Measurements from ENCODE around the gene ACTG1.
A peak's percentile ranks its signal among the peaks of the same experiment; 100 is the strongest.

ACTG1 gene

DNA sequence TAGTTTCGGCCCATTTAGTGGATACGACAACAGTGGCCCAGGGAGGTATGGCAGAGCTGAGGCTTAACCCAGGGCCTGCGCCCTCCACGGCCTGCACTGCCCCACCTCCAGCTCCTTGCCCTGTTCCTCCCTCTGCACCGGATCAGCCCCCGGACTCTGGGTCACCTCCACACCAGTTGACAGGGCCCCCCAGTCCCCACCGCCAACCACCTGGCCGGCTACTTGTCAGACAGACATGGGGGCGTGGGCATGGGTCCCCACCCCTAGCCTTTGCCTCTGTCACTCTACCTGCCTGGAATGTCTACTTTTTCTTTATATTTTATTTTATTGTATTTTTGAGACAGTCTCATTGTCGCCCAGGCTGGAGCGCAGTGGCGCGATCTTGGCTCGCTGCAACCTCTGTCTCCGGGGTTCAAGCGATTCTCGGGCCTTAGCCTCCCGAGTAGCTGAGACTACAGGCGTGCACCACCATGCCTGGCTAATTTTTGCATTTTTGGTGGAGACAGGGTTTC, 3.0 kb upstream of the ACTG1 start:
- no peak for DNase-seq

DNA sequence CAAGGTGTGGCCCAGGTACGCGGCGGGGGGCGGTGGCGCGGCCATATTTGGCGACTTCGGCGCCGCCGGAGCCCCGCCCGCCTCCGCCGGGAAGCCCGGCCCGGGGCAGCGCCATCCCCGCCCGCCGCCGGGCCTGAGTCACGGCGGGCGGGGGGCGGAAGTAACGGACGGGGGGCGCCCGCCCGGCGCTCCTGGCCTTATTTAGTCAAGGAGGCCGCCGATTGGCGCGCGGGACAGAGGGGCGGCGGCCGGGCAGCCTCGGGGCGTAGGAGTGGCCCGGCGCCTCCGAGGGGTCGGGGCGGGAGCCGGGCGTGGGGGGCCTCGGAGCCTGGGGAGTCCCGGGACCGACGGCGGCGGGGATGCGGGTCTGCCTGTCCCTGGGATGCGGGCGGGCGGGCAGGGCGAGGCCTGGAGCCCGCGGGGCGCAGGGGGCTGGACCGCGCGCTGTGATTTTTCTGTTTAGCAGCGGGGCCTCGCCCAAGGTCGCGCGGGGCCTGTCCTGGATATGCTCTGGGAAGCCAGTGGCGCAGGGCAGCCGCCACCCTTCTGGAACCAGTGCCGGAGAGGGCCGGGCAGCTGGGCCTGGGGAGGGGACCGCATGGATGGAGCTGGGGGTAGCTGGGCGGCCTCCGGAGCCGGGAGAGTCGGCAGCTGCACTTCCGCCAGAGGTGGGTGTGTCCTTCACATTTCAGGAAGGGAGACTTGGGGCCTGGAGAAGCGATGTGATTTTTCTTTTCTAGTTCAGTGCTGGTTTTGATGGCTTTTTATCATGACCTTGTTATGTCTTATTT, 2.3 kb upstream of the ACTG1 start:
- peak; percentile 80 to 82 for DNase-seq

DNA sequence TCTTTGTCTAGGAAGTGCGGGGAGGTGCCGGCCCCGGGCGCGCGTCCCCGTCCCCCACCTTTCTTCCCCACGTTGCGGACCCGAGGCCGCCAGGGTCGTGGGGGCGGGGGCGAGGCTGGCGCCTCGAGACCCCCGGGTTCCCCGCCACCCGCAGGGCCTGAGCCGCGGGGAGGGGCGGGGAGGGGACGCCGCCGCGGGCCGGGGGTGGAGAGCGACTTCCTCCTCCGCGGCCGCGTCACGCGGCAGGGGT, 1.8 kb upstream of the ACTG1 start:
- no peak for DNase-seq

DNA sequence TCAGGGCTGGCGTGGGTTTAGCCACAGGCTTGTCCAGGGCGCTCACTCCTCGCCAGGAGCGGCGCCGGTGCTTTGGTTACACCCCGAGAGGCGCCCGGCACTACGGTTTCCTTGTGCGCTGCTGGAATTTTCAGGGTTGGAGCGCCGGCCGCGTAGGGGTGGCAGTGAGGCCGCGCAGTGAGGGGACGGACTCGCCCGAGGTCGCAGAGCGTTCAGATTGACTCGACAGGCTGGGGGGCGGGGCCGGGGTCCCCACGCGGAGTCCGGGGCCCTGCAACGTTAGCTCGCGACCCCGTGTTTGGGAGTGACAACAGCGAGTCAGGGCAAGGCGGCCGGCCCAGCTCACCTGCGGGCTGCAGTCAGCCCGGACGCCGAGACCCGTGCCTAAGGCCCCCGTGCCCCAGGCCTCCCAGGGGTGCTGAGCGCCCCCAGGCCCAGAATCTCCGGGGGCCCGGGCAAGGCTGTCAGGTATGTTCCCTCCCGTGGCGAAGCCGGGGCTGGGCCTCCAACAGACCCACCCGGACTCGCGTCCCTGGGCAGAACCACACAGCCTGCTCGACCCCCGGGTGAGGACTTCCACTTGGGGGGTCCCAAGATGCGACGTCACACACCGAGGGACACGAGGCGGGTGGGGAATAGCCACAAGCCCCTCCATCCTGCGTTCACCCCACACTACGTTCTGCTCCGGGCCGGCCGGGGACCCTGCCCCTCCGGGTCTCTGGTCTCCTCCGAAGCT, 1.3 kb upstream of the ACTG1 start:
- peak in 1 of 2 experiments; percentile 45 for DNase-seq

DNA sequence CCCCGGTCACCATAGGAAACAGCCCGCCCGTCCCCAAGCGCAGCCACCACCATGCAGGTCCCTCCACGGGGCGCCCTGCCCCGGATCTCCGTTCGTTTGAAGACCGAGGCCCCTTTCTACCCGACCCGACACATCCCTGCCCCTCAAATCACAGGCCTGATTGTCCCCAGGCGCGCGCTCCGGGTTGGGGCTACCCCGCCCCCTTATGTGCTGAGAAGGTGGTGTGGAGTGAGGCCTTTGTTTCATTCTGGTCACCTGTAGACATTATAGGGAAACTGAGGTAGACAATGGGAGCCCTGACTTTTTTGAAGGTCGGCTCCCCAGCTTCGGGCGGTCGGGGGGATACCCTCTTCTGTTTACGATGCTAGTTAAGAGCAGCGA, 763 bp upstream of the ACTG1 start:
- DNase-seq, result peak in 1 of 2 experiments; percentile 57

DNA sequence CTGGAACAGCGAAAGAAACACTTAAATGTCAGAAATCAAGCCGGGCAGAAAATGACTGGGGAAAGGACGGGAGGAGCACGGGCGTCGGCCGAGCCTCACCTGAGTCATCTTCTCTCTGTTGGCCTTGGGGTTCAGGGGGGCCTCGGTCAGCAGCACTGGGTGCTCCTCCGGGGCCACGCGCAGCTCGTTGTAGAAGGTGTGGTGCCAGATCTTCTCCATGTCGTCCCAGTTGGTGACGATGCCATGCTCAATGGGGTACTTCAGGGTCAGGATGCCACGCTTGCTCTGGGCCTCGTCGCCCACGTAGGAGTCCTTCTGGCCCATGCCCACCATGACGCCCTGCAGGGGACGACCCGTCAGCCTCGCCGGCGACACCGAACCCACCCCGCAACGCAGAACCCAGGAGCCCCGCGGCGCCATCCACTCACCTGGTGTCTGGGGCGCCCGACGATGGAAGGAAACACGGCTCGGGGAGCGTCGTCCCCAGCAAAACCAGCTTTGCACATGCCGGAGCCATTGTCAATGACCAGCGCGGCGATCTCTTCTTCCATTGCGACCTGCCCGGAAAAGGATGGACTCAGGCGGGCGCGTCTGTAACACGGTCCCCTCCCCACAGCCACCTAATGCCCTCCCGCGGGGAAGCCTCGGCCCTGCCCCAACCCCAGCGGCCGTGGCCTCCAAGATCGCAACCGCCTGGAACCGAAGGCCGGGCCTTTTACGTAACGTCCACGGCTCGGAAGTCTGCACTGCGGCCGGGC, 616 bp downstream of the ACTG1 start:
- DNase-seq, result peak in 1 of 2 experiments; percentile 47

DNA sequence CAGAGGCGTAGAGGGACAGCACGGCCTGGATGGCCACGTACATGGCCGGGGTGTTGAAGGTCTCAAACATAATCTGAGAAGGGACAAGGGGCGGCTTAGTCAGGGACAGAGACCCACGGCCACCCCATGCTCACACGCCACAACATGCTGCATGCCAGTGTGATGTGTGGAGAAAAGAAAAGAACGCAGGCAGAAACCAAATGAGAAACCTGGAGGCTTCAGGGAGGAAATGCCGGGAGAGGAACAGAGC, 1.1 kb downstream of the ACTG1 start:
- DNase-seq, result no peak

DNA sequence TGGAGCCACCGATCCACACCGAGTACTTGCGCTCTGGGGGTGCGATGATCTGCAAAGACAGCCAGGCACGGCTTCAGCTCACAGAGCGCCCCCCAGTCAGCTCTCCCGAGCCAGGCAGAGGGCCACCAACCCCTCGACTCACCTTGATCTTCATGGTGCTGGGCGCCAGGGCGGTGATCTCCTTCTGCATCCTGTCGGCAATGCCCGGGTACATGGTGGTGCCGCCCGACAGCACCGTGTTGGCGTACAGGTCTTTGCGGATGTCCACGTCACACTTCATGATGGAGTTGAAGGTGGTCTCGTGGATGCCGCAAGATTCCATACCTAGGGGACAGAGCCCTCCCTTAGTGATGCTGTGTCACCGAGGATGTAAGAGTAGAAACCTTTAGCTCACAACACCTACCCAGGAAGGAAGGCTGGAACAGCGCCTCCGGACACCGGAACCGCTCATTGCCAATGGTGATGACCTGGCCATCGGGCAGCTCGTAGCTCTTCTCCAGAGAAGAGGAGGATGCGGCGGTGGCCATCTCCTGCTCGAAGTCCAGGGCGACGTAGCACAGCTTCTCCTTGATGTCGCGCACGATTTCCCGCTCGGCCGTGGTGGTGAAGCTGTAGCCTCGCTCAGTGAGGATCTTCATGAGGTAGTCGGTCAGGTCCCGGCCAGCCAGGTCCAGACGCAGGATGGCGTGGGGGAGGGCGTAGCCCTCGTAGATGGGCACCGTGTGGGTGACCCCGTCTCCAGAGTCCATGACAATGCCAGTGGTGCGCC, 1.6 kb downstream of the ACTG1 start:
- DNase-seq, result peak in 1 of 2 experiments; percentile 24

DNA sequence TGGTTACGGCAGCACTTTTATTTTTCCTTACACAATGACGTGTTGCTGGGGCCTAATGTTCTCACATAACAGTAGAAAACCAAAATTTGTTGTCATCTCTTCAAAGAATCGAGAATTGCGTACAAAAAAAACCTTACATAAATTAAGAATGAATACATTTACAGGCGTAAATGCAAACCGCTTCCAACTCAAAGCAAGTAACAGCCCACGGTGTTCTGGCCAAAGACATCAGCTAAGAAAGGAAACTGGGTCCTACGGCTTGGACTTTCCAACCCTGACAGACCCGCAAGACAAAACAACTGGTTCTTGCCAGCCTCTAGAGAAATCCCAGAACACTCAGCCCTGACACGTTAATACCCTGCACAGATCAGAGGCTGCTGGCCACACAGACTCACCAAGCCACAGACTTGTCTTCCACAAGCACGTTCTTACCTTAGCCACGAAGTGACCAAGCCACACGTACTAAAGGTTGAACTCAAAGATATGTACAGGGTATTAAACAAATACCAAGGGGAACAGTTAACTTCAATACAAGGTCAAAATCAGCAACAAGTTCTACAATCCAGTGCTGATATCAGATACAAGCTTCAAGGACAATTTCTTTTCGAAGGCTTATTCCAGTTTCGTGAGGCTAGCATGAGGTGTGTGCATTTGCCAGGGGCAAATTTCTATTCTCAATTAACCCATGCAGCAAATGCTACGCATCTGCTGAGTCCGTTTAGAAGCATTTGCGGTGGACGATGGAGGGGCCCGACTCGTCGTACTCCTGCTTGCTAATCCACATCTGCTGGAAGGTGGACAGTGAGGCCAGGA, 2.4 kb downstream of the ACTG1 start:
- no peak for DNase-seq

DNA sequence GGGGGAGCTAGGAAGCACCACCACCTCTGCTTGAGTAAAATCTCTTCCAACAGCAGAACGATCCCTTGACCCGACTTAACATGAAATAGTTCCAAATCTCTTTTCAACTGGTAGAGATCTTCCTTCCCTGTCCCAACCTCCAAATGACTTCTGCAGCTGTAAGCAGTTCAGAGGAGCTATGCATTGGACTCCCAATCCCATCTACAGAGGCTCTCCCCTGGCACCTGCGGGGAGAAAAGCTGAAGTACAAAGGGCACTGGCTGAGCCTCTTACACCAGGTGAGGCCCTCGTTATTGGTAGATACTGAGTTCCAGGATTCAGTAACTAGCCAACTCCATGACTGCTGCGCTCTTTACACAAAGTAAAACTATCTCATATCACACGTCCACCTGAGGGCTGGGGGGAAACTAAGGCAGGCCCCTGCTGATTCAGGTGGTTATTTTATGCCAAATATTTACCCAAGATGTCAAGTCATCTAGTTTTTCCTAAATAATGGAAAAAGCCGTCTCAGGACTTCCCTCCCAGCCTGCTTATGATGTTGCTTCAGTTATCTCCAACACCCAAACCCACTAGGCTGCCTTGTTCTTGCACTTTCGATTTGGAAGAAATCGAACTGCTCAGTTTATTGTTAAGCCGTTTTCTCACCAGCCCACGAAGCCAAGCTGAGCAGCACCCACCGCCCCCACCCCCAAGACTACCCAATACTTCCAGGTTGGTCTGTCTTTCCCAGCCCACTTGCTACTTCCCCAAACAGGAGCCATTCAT, 3.2 kb downstream of the ACTG1 start:
- peak; percentile 45 to 52 for DNase-seq

DNA sequence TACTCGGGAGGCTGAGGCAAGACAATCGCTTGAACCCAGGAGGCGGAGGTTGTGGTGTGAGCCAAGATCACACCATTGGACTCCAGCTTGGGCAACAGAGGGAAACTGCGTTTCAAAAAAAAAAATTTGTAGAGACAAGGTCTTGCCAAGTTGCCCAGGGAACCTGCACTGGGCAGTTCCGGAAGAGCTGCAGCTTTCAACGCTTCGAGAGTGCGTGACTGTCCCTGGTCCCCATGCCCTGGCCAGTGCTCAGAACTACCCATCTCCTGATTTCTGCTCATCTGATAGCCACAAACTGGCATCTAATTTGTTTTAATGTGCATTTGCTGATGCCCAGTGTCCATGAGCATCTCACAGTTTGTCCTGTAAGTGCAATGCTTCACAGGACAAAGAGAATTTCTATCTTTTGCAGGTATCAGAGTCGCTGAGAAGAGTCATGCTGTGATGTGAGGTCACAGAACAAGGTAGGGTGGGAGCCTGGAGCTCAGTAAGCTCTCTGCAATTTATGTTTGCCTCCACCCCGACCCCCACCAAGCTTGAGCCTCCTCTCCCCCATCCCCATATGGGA, 3.9 kb downstream of the ACTG1 start:
- DNase-seq, result no peak

DNA sequence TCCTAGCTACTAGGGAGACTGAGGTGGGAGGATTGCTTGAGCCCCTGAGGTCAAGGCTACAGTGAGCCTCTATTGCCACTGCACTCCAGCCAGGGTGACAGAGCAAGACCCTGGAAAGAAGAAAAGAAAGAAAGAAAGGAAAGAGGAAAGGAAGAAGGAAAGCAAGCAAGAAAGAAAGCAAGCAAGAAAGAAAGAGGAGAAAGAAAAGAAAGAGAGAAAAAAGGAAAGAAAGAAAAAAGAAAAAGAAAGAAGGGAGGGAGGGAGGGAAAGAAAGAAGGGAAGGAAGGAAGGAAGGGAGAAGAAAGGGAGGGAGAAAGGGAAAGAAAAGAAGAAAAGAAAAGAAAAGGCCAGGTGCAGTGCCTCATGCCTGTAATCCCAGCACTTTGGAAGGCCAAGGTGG, 9.0 kb downstream of the ACTG1 start:
- DNase-seq, result no peak

DNA sequence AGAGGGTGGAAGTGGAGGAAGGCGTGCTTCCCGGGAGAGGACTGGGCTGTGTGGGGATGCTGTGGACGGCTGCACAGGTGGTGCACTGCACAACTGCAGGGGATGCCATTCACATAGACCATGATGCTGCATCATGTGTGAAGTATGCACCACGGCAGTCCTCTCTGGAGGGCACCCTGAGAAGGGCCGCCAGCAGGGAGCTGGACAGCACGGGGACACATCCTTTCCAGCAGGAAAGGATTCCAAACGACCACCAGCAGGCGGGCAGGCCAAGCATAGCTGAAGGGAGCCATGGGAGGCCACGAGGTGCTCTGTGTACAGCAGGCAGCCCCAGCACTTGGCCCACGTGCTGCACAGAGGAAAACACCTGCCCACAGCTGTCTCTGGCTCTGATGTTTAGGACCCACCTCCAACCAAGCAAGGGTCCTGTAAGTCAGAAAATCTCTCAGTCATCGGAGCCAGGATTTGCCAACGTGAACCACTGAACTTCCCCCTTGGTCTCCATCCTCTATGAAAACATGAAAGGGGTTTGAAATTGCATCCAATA, 10.1 kb downstream of the ACTG1 start:
- DNase-seq, result no peak

DNA sequence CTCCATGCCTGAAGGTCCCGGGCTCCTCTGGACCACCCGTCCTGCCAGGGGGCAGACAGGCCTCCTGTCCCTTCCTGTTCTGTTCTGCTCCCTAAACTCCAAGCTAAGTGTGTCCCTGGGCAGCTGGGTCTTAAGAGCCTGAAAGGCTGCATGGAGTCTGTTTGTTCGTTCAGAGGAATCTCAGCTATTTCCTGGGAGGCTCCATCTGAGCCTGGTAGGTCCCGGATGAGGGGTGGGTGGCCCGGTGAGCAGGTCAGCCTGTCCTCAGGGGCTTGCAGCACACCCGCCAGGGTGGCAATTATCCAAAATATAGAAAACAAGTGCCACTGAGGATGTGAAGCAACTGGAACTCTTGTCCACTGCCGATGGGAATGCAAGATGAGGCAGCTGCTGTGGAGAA, 12.6 kb downstream of the ACTG1 start:
- DNase-seq, result no peak

DNA sequence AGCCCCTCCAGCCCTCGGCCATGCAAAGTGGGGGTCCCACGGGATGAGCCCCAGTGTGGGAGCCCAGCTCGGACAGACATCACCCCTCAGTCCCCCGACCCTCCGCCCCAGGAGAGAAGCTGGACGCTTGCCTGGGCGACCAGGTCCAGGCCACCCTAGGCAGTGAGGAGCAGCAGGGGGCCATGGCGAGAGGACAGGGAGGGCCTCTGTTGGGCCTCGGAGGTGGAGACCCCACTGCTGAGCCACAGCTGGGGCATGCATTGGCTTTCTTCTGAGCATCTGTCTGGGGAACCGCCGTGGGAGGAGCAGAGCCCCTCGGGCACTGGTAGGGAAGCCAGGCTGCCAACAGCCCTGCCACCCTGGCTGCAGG, 13.0 kb downstream of the ACTG1 start:
- DNase-seq, result no peak

DNA sequence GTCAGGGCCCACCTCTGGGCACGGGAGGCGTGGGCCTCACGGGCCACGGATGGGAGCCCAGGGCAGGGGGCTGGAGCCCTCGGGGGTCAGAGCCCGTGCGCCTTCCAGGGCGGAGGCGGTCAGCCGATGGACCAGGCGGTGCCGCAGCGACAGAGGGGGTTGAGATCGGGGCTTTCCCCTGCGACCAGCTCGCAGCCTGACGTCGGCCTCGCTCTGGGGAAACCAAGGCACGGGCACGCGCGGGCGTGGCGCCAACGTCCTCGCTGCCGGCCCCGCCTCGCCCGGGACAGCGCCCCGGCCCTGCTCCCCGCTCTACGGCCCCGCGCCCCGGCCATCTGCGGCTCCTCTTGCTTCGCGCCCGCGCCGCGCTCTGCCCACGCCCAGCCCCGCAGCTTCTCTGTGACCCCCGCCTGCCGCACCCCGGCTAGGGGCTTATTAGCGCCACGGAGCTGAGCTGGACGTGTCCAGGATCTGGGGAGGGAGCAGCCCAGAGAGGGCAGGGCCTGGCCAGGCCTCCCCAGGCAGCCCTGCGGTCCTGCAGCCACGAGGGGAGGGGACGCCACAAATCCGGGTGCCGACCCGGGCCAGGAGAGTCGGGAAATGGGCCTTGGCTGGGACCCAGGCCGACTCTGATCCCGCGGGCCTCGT, 13.5 kb downstream of the ACTG1 start:
- DNase-seq, result no peak

DNA sequence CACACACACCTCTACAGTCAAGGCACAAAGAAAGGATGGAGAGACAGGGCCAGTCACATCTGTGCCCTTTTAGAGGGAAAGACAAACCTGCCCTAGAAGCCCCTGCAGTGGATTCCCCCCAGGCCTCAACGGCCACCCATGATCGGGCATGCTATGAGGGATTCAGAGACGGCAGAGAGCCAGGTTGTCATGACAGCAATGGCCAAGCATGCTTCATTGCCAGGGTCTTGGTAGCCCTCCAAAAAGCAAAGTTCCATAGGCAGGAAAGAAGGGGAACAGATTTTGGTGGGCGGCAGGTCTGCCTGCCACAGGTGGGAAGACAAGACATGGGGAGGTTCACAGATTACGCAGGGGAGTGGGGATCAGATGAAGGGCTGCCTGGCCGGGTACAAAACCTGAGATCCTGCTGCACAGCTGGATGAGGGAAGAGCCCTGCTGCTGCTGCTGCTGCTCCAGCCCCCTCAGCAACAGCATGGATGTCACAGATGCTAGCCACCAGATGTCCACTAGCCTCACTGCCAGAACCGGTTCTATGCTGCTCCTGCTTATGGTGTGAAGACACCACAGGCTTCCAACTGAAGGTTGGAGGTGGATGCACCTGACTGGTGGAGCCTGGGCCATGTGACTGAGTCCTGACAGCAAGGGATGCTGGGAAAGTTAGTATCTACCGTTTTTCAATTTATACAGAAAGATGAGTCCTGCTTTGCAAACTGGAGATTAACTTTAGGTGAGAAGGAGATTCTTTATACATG, 17.8 kb downstream of the ACTG1 start:
- no peak for DNase-seq

DNA sequence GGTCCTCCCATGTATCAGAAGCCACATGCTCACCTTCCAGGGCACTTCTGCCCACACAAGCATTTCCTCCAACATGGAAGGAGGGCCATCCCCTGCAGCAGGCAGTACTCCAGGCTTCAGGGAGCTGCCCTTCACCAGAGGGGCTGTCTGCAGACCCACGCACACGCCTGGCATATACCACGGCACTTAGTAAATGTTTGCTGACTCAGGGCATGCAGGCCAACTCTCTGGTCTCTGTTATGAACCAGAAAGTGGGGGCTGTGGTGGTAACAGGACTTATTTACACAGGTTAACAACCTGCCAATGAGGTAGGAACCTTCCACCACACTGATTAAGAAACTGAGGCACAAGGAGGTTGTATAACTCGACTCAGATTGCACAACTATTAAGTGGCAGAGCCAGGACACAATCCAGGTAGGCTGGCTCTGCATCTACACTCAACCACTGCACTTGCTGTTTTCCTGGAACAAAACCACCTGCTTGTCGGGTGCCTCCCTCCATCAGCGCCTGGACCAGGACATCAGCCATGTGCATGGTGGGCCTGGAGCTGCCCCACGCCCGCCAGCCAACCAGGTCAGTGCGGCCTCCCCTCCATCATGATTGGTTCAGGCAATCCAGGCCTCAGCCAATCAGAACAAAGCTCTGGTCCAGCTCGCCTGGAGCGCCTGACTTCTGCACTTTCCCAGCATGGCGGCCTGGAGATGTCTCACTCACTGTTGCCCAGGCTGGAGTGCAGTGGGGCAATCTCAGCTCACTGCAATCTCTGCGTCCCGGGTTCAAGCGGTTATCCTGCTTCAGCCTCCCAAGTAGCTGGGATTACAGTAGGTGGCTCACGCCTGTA, 19.2 kb downstream of the ACTG1 start:
- no peak for DNase-seq

DNA sequence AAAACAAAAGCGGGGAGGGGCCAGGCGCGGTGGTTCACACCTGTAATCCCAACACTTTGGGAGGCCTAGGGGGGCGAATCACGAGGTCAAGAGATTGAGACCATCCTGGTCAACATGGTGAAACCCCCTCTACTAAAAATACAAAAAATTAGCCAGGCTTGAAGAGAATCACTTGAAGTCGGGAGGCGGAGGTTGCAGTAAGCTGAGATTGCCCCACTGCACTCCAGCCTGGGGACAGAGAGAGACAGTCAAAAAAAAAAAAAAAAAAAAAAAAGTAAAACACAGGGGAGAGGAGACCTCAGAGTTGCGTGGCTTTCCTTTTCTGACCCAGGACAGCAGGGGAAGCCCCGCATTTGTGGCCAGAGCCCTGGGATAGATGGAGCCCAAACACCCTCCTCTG, 19.9 kb downstream of the ACTG1 start:
- no peak for DNase-seq
